Measurements from ENCODE around the gene ZNF350. TPM values are rescaled to one million over a fixed set of nuclear protein-coding genes. Genes with fewer than 3 reads are reported as not detected.

Gene ZNF350
- total RNA-seq, 2 donors from 2014 or later, result 31.3 to 34.6 TPM

- TF ChIP-seq CTCF (IDR thresholded peaks at IDR 0.05) (no peak), POLR2A (IDR thresholded peaks at IDR 0.05) (no peak), POLR2AphosphoS5 (IDR thresholded peaks at IDR 0.05) (no peak)
- Histone ChIP-seq H3K4me1 (replicated peaks) (no peaks in the 10 kb centered on the region), H3K27me3 (replicated peaks; ENCODE audit: insufficient read depth) (no peaks in the 10 kb centered on the region), H3K9me3 (no peaks in the 10 kb centered on the region), H3K27ac (no peak overlapping the region), H3K36me3 (no peaks in the 10 kb centered on the region), H3K4me3 (no peak overlapping the region)
- 92% methylated on average over 1 of the region's 1 CpG for WGBS
- no peak for DNase-seq (ENCODE audit: low spot score)
- intact Hi-C loops (cut with DNase I), result no loop called here
Observed at GRCh38 chr19:51916167-51916566, 70.5 kb downstream of the ZNF350 start.

- TF ChIP-seq CTCF (IDR thresholded peaks at IDR 0.05), result no peak
- TF ChIP-seq POLR2AphosphoS5 (IDR thresholded peaks at IDR 0.05), result no peak
- no peak for TF ChIP-seq POLR2A (IDR thresholded peaks at IDR 0.05)
- intact Hi-C loops (cut with DNase I), result no loop called here
- Histone ChIP-seq H3K4me3 (no peak overlapping the region), H3K36me3 (no peaks in the 10 kb centered on the region), H3K27me3 (replicated peaks; ENCODE audit: insufficient read depth) (no peaks in the 10 kb centered on the region), H3K27ac (no peak overlapping the region), H3K4me1 (replicated peaks) (no peaks in the 10 kb centered on the region), H3K9me3 (no peaks in the 10 kb centered on the region)
- DNase-seq (ENCODE audit: low spot score), result no peak
- WGBS, result 78% methylated on average over 5 of the region's 5 CpGs
Observed at GRCh38 chr19:51915324-51915867, 71.2 kb downstream of the ZNF350 start.

Other genes with a start within 250 kb of the ZNF350 start
- gene FPR1, start 235.0 kb downstream of the ZNF350 start, total RNA-seq, result 1 to 10 TPM in 1 of 2 donors, under 1 TPM in 1; 0.77 to 5.6 TPM
- under 1 TPM in 1 of 2 donors, not detected in 1; 0.97 TPM for gene FPR2, start 225.7 kb downstream of the ZNF350 start, total RNA-seq
- gene FPR3, start 191.7 kb downstream of the ZNF350 start, total RNA-seq, result 1 to 10 TPM; 1.0 to 4.8 TPM
- 10 to 100 TPM; 23.8 to 78.2 TPM for gene ZNF577, start 98.9 kb downstream of the ZNF350 start, total RNA-seq
- gene ZNF649, start 81.8 kb downstream of the ZNF350 start, total RNA-seq, result 10 to 100 TPM; 26.5 to 33.5 TPM
- 10 to 100 TPM; 15.4 to 17.0 TPM for gene ZNF613, start 59.4 kb downstream of the ZNF350 start, total RNA-seq
- gene ZNF615, start 21.4 kb upstream of the ZNF350 start, total RNA-seq, result 10 to 100 TPM; 29.4 to 35.8 TPM
- gene ZNF614, start 41.5 kb upstream of the ZNF350 start, total RNA-seq, result 10 to 100 TPM; 12.7 to 15.4 TPM
- gene ZNF432, start 62.0 kb upstream of the ZNF350 start, total RNA-seq, result 10 to 100 TPM in 1 of 2 donors, 1 to 10 TPM in 1; 9.3 to 38.6 TPM
- 10 to 100 TPM; 24.6 to 34.3 TPM for gene ZNF841, start 108.9 kb upstream of the ZNF350 start, total RNA-seq
- 10 to 100 TPM in 1 of 2 donors, 1 to 10 TPM in 1; 9.1 to 13.7 TPM for gene ZNF616, start 153.1 kb upstream of the ZNF350 start, total RNA-seq
- gene ZNF836, start 184.8 kb upstream of the ZNF350 start, total RNA-seq, result 10 to 100 TPM; 14.1 to 19.9 TPM
- 100 to 1,000 TPM; 265 to 358 TPM for gene PPP2R1A, start 203.2 kb upstream of the ZNF350 start, total RNA-seq